ENCODE measurements around the gene SHC3.

The SHC3 gene

GRCh38 chr9:89029788-89030187 lies 148.8 kb downstream of the SHC3 start:
- no peak for TF ChIP-seq CTCF (IDR thresholded peaks at IDR 0.05; ENCODE audit: low read depth, low read length, missing control alignments)
- no peak for DNase-seq (ENCODE audit: extremely low read depth, low read depth)

GRCh38 chr9:89026876-89027275 lies 151.7 kb downstream of the SHC3 start:
- TF ChIP-seq CTCF (IDR thresholded peaks at IDR 0.05; ENCODE audit: low read depth, low read length, missing control alignments) = no peak
- H3K4me3 ChIP-seq (replicated peaks; ENCODE audit: low read depth, low read length) = no peak overlapping the region
- DNase-seq (ENCODE audit: extremely low read depth, low read depth) = no peak

More at GRCh38 chr9:89029788-89030187, 148.8 kb downstream of the SHC3 start:
- H3K4me3 ChIP-seq (replicated peaks; ENCODE audit: low read depth, low read length) = no peak overlapping the region

GRCh38 chr9:89025553-89025952 lies 153.1 kb downstream of the SHC3 start:
- DNase-seq (ENCODE audit: extremely low read depth, low read depth) = no peak

GRCh38 chr9:89024727-89025126 lies 153.9 kb downstream of the SHC3 start:
- no peak overlapping the region for H3K4me3 ChIP-seq (replicated peaks; ENCODE audit: low read depth, low read length)
- TF ChIP-seq CTCF (IDR thresholded peaks at IDR 0.05; ENCODE audit: low read depth, low read length, missing control alignments) = no peak
- no peak for DNase-seq (ENCODE audit: extremely low read depth, low read depth)

More at GRCh38 chr9:89025553-89025952, 153.1 kb downstream of the SHC3 start:
- TF ChIP-seq CTCF (IDR thresholded peaks at IDR 0.05; ENCODE audit: low read depth, low read length, missing control alignments) = no peak
- H3K4me3 ChIP-seq (replicated peaks; ENCODE audit: low read depth, low read length) = no peak overlapping the region

GRCh38 chr9:89023740-89024139 lies 154.9 kb downstream of the SHC3 start:
- DNase-seq (ENCODE audit: extremely low read depth, low read depth) = no peak
- H3K4me3 ChIP-seq (replicated peaks; ENCODE audit: low read depth, low read length) = no peak overlapping the region
- TF ChIP-seq CTCF (IDR thresholded peaks at IDR 0.05; ENCODE audit: low read depth, low read length, missing control alignments) = no peak

GRCh38 chr9:89022902-89023301 lies 155.7 kb downstream of the SHC3 start:
- no peak overlapping the region for H3K4me3 ChIP-seq (replicated peaks; ENCODE audit: low read depth, low read length)
- no peak for DNase-seq (ENCODE audit: extremely low read depth, low read depth)
- TF ChIP-seq CTCF (IDR thresholded peaks at IDR 0.05; ENCODE audit: low read depth, low read length, missing control alignments) = no peak
